ENCODE measurements around the gene HACD1.

HACD1 gene

GRCh38 chr10:17576768-17577167 is 40.4 kb downstream of the HACD1 start:
- no peak for DNase-seq

GRCh38 chr10:17564911-17565310 is 52.3 kb downstream of the HACD1 start:
- DNase-seq: no peak

GRCh38 chr10:17563452-17563851 is 53.7 kb downstream of the HACD1 start:
- DNase-seq: no peak

- no peak for DNase-seq
Measured at GRCh38 chr10:17562614-17563013, 54.6 kb downstream of the HACD1 start.

GRCh38 chr10:17561111-17561510 is 56.1 kb downstream of the HACD1 start:
- DNase-seq: no peak

- DNase-seq: no peak
Measured at GRCh38 chr10:17557459-17557858, 59.7 kb downstream of the HACD1 start.

- no peak for DNase-seq
Measured at GRCh38 chr10:17548770-17549169, 68.4 kb downstream of the HACD1 start.

- no peak for DNase-seq
Measured at GRCh38 chr10:17548162-17548561, 69.0 kb downstream of the HACD1 start.

- no peak for DNase-seq
Measured at GRCh38 chr10:17547060-17547459, 70.1 kb downstream of the HACD1 start.

GRCh38 chr10:17544465-17544864 is 72.7 kb downstream of the HACD1 start:
- DNase-seq: no peak

Measured in DMS79 treated with DMSO at 0.1 percent for 48 hours (cell line).